Mucosa of stomach (tissue), 1 donor: Measurements from ENCODE around the gene TINCR.
"Not testable (repeated sequence)": the region's sequence is repeated elsewhere in the genome, so short reads cannot be mapped to it uniquely, and the experiment has no call there.

Experiments
- H3K27me3 ChIP-seq: one replicate; pipeline ENCODE4 v1.7.0; 2013; ENCODE audit warnings: mild to moderate bottlenecking, low read length; ENCODE audit not compliant: control insufficient read depth, insufficient read depth
- H3K36me3 ChIP-seq: one replicate; pipeline ENCODE4 v1.7.0; 2013; ENCODE audit warnings: low read length; ENCODE audit not compliant: control insufficient read depth, insufficient read depth
- H3K4me1 ChIP-seq: one replicate; pipeline ENCODE4 v1.7.0; 2013; ENCODE audit warnings: mild to moderate bottlenecking, low read length; ENCODE audit not compliant: control insufficient read depth, insufficient read depth
- H3K4me3 ChIP-seq: one replicate; pipeline ENCODE4 v1.7.0; 2013; ENCODE audit warnings: low read length
- H3K9ac ChIP-seq: one replicate; pipeline ENCODE4 v1.7.0; 2013; ENCODE audit warnings: mild to moderate bottlenecking, low read length, moderate library complexity
- H3K9me3 ChIP-seq: one replicate; pipeline ENCODE4 v1.7.0; 2013; ENCODE audit warnings: mild to moderate bottlenecking, low read length, moderate library complexity; ENCODE audit not compliant: control insufficient read depth
- donor health status: Pancreatic carcinoma.

Gene TINCR

DNA sequence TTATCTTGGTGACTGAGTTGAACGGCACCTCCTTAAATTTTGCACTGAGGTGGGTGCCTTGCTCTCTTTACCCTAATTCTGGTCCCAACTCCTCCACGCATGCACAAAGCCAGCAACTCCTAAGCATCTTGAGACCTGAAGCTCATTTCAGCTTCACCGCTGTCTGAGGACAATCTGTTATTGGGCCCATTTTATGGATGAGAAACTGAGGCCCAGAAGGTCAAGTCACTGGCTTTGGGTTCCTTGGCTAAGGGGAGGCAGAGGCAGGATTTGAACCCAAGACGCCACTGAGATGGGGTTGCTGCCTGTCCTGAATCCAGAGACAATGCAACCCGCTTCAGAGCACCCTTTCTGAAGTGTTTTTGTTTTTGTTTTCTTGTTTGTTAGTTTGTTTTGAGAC lies 22.7 kb downstream of the TINCR start:
- H3K4me1 ChIP-seq = no peaks in the 10 kb centered on the region
- H3K9ac ChIP-seq = no peak overlapping the region
- H3K4me3 ChIP-seq = no peak overlapping the region
- no peaks in the 10 kb centered on the region for H3K9me3 ChIP-seq
- H3K27me3 ChIP-seq = no peaks in the 10 kb centered on the region
- no peaks in the 10 kb centered on the region for H3K36me3 ChIP-seq

DNA sequence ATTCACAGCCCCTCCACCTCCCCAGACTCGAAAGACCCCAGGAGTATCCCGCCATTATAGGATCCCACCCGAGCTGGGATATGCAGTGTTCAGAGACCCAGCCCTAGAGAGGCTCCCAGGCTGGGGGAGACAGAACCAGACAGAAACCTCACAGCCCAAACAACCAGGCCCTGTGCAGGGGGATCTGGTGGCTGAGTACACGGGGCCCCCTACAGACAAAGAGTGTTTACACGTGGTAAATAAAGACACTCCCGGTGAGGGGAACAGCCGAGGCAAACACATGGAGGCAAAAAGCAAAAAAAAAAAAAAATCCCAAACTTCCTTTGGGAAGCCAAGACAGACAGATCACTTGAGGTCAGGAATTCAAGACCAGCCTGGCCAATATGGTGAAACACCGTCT lies 25.1 kb downstream of the TINCR start:
- Histone ChIP-seq H3K9me3 (no peaks in the 10 kb centered on the region), H3K27me3 (no peaks in the 10 kb centered on the region), H3K36me3 (no peaks in the 10 kb centered on the region), H3K9ac (no peak overlapping the region), H3K4me3 (no peak overlapping the region), H3K4me1 (no peaks in the 10 kb centered on the region)

DNA sequence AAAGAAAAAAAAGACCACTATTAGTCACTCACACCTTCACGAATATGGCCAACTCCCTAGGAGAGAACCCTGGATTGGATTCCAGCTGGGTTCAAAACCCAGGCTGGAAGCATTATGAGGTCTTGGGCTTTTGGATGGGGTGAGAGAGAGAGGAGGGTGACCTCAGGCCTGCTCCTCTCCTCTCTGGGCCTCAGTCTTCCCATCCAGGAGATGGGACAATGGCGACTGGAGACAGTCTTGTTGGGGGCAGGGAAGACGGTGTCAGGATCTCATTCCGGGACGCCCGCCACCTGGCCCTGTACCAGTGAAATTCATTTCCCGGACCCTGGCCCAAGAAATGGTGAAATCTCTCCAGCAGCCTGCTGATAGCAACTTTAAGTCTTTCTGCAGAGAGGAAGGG lies 26.3 kb downstream of the TINCR start:
- no peak overlapping the region for H3K4me3 ChIP-seq
- H3K4me1 ChIP-seq = no peaks in the 10 kb centered on the region
- no peaks in the 10 kb centered on the region for H3K36me3 ChIP-seq
- H3K9me3 ChIP-seq = no peaks in the 10 kb centered on the region
- H3K9ac ChIP-seq = no peak overlapping the region
- H3K27me3 ChIP-seq = peaks cover 2% of the 10 kb centered on the region

DNA sequence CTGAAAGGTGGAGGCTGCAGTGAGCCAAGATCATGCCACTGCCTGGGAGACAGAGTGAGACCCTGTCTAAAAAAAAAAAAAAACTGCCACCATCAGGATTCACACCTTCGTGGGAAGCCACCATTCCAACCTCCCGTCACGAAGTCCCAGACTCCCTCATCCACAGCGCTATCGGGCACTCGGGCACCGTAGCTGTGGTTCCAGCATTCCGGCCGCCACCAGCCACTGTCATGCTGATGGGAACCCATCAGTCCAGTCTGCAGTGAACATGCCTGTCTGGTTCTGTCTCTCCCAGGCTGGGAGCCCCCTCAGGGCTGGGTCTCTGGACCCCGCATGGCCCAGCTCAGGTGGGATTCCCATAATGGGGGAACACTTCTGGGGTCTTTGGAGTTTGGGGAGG lies 27.5 kb downstream of the TINCR start:
- Histone ChIP-seq H3K4me1 (no peaks in the 10 kb centered on the region), H3K36me3 (no peaks in the 10 kb centered on the region), H3K9me3 (no peaks in the 10 kb centered on the region), H3K27me3 (peaks cover 7% of the 10 kb centered on the region), H3K4me3 (no peak overlapping the region), H3K9ac (no peak overlapping the region)

DNA sequence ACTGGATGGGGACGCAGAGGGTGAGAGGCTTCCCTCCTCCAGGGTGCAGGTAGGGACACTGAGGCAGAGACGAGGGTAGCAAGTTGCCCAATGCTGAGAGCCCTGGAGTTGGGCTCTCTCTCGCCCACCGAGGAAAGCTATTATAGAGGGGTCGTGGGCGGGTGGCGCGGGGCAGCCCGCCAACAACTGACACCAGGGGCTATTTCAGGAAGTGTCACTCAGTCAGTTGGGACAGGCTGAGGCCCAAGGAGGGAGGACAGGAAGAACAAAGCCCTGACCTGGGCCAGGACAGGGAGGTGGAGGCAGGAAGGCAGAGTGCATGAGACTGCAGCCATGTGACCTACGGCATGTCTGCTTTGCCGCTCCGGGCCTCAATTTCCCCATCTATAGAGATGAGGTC lies 29.9 kb downstream of the TINCR start:
- Histone ChIP-seq H3K36me3 (no peaks in the 10 kb centered on the region), H3K27me3 (peaks cover 7% of the 10 kb centered on the region), H3K4me3 (no peak overlapping the region), H3K9ac (no peak overlapping the region), H3K9me3 (peaks cover 8% of the 10 kb centered on the region), H3K4me1 (no peaks in the 10 kb centered on the region)

DNA sequence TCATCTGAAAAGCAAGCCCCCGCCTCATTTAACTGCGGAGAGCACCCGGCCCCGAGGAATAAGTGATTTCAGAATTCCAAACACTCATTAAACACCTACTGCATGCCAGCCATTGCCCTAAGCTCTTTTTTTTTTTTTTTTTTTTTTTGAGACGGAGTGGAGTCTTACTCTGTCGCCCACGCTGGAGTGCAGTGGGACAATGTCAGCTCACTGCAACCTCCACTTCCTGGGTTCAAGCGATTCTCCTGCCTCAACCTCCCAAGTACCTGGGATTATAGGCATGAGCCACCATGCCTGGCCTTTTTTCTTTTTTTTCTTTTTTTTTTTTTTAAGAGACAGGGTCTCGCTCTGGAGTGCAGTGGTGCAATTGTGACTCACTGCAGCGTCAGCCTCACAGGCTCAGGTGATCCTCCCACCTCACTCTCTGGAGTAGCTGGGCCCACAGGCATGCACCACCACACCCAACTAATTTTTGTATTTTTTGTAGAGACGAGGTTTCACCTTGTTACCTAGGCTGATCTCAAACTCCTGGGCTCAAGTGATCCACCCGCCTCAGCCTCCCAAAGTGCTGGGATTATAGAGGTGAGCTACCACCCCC lies 30.7 kb downstream of the TINCR start:
- H3K9me3 ChIP-seq, H3K4me1 ChIP-seq, H3K4me3 ChIP-seq, H3K9ac ChIP-seq, H3K36me3 ChIP-seq, H3K27me3 ChIP-seq: not testable (repeated sequence)

DNA sequence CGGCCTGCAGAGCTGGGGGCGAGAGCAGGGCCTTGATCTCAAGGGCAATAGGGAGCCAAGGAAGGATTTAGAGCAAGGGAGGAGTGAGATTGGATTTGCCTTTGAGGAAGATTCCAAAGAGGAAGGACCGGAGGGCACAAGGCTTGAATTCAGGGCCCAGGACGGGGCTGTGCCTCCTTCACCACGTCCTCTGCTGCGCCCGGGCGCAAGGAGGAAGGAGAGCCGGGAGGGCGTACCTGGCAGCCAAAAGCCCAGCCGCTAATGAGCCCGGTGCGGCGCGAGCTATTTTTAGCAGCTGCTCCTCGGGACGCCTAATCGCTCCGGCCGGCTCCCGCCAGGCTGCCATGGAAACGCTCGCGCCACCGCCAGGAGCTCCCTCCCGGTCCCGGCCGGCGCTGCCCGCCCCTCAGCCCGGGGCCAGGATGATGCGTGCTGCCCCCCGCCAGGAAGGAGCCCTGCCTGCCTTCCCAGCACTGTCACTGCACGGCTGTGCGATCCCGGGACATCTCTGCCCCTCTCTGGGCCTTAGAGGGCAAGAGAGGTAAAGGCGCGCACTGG lies 31.3 kb downstream of the TINCR start:
- no peaks in the 10 kb centered on the region for H3K36me3 ChIP-seq
- no peak overlapping the region for H3K9ac ChIP-seq
- H3K9me3 ChIP-seq = peaks cover 8% of the 10 kb centered on the region
- no peak overlapping the region for H3K4me3 ChIP-seq
- H3K27me3 ChIP-seq = peaks cover 7% of the 10 kb centered on the region
- H3K4me1 ChIP-seq = no peaks in the 10 kb centered on the region

DNA sequence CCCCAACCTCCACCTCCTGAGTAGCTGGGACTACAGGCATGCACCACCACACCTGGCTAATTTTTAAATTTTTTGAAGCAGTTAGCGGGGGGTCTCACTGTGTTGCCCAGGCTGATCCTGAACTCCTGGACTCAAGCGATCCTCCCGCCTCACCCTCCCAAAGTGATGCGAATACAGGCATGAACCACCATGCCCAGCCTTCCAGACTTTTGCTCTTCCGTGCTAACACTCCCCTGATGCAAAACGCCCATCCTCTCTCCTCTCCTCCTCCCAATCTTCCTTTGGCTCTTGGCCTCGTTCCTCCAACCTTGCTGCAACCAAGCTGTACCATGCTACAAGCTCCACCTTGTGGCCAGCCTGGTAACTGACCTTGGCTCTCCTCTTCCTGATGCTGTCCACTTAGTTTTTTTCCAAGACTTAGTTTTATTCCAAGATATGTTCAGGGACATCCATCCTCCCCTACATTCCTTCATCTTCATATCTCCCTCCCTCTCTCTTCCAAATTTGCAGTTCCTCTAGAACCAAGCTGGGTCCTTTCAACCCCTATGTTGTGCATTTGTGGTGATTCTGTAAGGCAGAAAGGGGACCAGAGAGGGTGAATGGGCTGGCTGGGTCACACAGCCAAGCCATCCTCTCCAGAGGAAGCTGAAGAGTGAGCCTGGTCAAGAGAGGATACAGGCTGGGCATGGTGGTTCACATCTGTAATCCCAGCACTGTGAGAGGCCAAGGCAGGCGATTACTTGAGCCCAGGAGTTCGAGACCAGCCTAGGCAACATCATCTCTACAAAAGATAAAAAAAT lies 32.8 kb downstream of the TINCR start:
- H3K4me1 ChIP-seq = no peaks in the 10 kb centered on the region
- no peak overlapping the region for H3K4me3 ChIP-seq

DNA sequence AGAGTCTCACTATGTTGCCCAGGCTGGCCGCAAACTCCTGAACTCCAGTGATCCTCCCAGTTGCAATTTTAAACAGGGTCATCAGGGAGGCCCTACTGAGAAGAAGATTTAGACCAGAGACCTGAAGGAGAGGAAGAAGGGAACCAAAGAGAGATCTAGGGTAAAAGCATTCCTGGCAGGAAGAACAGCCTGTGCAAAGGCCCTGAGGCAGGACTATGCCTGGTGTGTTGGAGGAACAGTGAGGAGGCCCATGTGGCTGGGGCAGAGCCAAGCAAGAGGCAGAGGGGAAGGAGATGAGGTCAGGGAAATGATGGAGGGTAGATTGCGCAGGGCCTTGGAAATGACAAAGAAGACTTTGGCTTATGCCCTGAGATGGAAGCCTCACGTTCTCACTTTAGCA lies 34.5 kb downstream of the TINCR start:
- Histone ChIP-seq H3K4me1 (no peaks in the 10 kb centered on the region), H3K4me3 (no peak overlapping the region), H3K36me3 (no peaks in the 10 kb centered on the region), H3K9ac (no peak overlapping the region), H3K9me3 (peaks cover 8% of the 10 kb centered on the region), H3K27me3 (peaks cover 7% of the 10 kb centered on the region)

More for the DNA sequence above, 32.8 kb downstream of the TINCR start:
- H3K36me3 ChIP-seq = no peaks in the 10 kb centered on the region
- peaks cover 8% of the 10 kb centered on the region for H3K9me3 ChIP-seq
- peaks cover 7% of the 10 kb centered on the region for H3K27me3 ChIP-seq
- H3K9ac ChIP-seq = no peak overlapping the region

DNA sequence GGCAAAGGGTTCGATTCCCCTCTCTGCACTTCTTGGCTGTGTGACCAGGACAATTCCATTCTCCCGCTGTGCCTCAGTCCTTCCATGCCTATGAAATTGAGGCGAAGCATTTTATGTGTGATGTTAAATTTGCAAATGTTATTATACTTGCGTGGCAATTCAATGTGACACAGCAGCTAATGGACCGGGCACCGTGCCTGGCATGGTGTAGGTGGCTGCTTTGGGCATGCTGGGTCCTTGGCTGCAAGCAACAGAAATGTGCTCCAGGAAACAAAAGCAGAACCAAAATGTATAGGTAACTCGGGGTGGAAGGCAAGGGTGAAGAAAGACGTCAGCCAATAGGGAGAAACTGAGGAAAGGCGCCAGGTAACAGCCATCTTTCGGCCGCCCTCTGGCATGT lies 37.1 kb downstream of the TINCR start:
- Histone ChIP-seq H3K4me1 (no peaks in the 10 kb centered on the region), H3K9ac (no peak overlapping the region), H3K36me3 (no peaks in the 10 kb centered on the region), H3K9me3 (peaks cover 8% of the 10 kb centered on the region), H3K27me3 (no peaks in the 10 kb centered on the region), H3K4me3 (no peak overlapping the region)

DNA sequence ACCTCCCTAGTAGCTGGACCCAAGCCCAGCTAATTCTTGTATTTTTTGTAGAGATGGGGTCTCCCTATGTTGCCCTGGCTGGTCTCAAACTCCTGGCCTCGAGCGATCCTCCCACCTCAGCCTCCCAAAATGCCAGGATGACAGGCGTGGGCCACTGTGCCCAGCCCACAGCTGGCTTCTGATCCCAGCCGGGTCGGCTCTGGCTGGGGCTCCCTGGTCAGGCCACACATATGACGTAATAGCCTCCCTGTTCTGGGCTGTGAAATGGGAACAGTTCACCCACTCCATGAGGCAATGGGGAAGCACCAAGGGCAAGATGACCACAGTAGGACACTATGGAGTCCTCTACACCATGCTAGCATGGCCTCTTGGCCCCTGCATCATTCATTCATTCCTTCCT lies 41.1 kb downstream of the TINCR start:
- Histone ChIP-seq H3K36me3 (no peaks in the 10 kb centered on the region), H3K27me3 (peaks cover 3% of the 10 kb centered on the region), H3K9ac (no peak overlapping the region), H3K4me3 (no peak overlapping the region), H3K9me3 (no peaks in the 10 kb centered on the region), H3K4me1 (no peaks in the 10 kb centered on the region)

DNA sequence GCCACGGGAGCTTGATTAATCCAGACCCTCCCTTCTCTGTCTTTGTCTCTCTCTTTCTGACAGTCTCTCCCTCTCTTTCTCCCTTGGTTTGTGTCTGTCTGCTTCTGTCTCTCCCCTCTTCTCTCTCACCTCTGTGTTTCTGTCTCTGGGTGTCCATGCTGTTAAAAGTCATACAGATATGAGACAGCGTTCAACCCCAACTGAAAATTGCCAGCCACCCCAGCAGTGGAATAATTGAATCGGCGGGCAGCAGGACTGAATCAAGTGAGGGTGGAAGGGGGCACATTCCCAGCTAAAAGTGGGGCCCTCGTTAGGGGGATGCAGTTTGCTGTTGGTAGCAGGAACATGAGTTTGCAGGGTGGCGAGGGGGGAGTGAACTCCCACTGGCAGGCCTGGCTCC lies 43.7 kb downstream of the TINCR start:
- no peaks in the 10 kb centered on the region for H3K4me1 ChIP-seq
- H3K9me3 ChIP-seq = no peaks in the 10 kb centered on the region

More for the DNA sequence above, 43.7 kb downstream of the TINCR start:
- Histone ChIP-seq H3K27me3 (peaks cover 3% of the 10 kb centered on the region), H3K36me3 (no peaks in the 10 kb centered on the region), H3K4me3 (no peak overlapping the region), H3K9ac (no peak overlapping the region)
